ENCODE data around the gene KIF26B. TPM values are rescaled to one million over a fixed set of nuclear protein-coding genes. Genes with fewer than 3 reads are reported as not detected.

KIF26B gene
- total and polyA plus RNA-seq, 8 donors = 0.27 to 4.5 (median 0.63) TPM

DNA sequence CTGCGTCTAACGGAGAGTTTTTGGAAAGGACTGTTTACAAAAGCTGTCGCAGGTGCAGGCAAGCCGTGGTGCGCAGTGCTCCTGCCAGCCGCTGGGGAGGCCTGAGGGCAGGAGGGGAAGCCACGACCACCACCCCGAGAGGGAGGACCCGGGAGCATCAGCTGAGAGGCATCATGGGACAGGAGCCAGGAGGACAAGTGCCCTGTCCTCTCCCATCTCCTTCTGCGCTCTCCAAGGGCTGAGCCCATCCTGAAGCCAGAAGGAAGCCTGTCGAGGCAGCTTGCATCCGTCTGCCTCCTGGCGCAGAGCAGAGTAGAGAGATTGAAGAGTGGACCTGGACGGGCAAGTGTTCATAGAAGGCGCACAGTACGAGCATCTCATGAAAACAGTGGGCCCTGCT lies 310.9 kb downstream of the KIF26B start:
- no peak for TF ChIP-seq CTCF (IDR thresholded peaks at IDR 0.05)
- H3K27ac ChIP-seq = no peak overlapping the region
- intact Hi-C loops (cut with DNase I) = no loop called here
- ATAC-seq (no peak), DNase-seq (peak in 1 of 6 donors; percentile 51), FAIRE-seq (no peak)
- H3K36me3 ChIP-seq = no peaks in the 10 kb centered on the region
- WGBS, 2 donors = 69 to 78% methylated on average over 16 of the region's 16 CpGs
- no peaks in the 10 kb centered on the region for H3K9me3 ChIP-seq
- no peak overlapping the region for H3K4me3 ChIP-seq
- no peaks in the 10 kb centered on the region for H3K27me3 ChIP-seq
- H3K4me1 ChIP-seq = no peaks in the 10 kb centered on the region

DNA sequence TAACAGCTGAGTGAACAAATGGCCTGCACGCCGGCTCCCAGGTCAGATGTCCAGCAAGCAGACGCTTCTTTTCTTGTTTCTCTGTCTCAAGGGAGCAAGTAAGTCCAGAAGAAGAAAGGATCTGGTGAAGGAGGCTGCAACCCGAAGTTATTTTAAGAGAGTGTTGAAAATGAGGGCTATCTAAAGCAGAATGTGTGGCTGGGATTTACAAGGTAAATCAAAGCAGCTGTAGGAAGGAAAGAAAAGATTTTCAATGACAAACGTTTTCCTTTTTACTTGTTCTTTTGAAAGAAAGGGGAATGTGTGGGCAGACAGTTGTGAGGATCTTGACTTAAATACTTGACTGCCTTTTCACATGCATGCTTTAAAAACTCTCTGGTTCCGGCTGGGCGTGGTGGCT lies 311.5 kb downstream of the KIF26B start:
- Histone ChIP-seq H3K36me3 (no peaks in the 10 kb centered on the region), H3K9me3 (no peaks in the 10 kb centered on the region), H3K4me1 (no peaks in the 10 kb centered on the region), H3K27ac (no peak overlapping the region), H3K4me3 (no peak overlapping the region), H3K27me3 (no peaks in the 10 kb centered on the region)
- intact Hi-C loops (cut with DNase I) = no loop called here
- no peak for ATAC-seq
- no peak for FAIRE-seq
- WGBS, 2 donors = 56 to 61% methylated on average over 7 of the region's 7 CpGs
- TF ChIP-seq CTCF (IDR thresholded peaks at IDR 0.05) = no peak
- DNase-seq = no peak

GRCh38 chr1:245467804-245468203 lies 313.0 kb downstream of the KIF26B start:
- H3K9me3 ChIP-seq = no peaks in the 10 kb centered on the region
- intact Hi-C loops (cut with DNase I) = no loop called here
- H3K36me3 ChIP-seq = no peaks in the 10 kb centered on the region
- 84 to 96% methylated on average over 1 of the region's 1 CpG for WGBS, 2 donors
- TF ChIP-seq CTCF (IDR thresholded peaks at IDR 0.05) = no peak
- DNase-seq = no peak
- no peaks in the 10 kb centered on the region for H3K4me1 ChIP-seq
- no peak for FAIRE-seq
- ATAC-seq = no peak
- no peak overlapping the region for H3K27ac ChIP-seq
- H3K27me3 ChIP-seq = no peaks in the 10 kb centered on the region
- no peak overlapping the region for H3K4me3 ChIP-seq

DNA sequence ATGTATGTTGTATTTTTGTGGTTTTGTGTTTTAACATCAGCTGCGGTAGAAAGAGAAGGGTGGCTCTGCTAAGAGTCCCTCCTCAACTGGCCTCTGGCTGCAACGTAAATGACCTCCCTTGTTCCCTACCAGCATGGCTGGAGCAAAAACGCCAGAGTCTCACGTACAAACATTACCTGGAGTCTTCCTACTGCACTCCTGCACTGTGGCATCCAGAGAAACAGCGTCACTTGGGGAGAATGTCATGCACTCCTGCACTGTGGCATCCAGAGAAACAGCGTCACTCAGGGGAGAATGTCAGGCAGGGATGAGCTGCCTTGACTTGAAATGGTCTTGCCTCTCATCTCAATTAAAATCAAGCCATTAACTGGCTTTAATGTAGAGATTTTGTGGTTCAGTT lies 314.2 kb downstream of the KIF26B start:
- Histone ChIP-seq H3K4me3 (no peak overlapping the region), H3K27me3 (no peaks in the 10 kb centered on the region), H3K36me3 (no peaks in the 10 kb centered on the region), H3K9me3 (no peaks in the 10 kb centered on the region), H3K4me1 (no peaks in the 10 kb centered on the region), H3K27ac (no peak overlapping the region)
- DNase-seq (no peak), FAIRE-seq (no peak), ATAC-seq (no peak)
- WGBS, 2 donors = 59 to 70% methylated on average over 6 of the region's 6 CpGs
- intact Hi-C loops (cut with DNase I) = no loop called here
- TF ChIP-seq CTCF (IDR thresholded peaks at IDR 0.05) = no peak

DNA sequence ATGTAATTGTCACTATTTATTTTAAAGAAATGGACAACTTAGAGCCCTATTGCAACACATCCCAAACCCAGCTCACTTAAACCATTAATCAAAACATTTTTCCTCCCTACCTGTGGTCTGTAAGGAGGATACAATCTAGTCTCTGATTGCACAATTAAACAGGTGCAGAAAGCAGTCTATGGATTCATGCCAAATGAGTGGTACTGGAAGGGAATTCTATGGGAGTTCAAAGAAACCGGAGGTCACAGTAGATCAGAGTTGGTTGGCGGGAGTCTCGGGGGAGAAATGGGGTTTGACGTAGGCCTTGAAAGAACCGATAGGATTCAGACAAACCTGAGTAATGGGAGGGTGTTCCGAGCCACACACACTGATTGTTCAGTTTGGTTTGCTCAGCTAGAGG lies 314.9 kb downstream of the KIF26B start:
- intact Hi-C loops (cut with DNase I) = no loop called here
- H3K27ac ChIP-seq = no peak overlapping the region
- ATAC-seq (no peak), DNase-seq (no peak), FAIRE-seq (no peak)
- TF ChIP-seq CTCF (IDR thresholded peaks at IDR 0.05) = no peak
- H3K4me1 ChIP-seq = no peaks in the 10 kb centered on the region
- no peaks in the 10 kb centered on the region for H3K27me3 ChIP-seq
- WGBS, 2 donors = 53 to 62% methylated on average over 6 of the region's 6 CpGs
- H3K9me3 ChIP-seq = no peaks in the 10 kb centered on the region
- H3K4me3 ChIP-seq = no peak overlapping the region
- H3K36me3 ChIP-seq = no peaks in the 10 kb centered on the region

Measured in pancreas (tissue), 10 donors.